PC-9 (cell line): ENCODE data around the gene ITFG1. TPM values are rescaled to one million over a fixed set of nuclear protein-coding genes. Genes with fewer than 3 reads are reported as not detected.

Experiments used
- BruUV-seq: library from RNA; stranded (reverse); fragments of 400-500 nt; replicated peaks from 2 replicates; lab custom pipeline; 2021; lab: Mats Ljungman, UMichigan
- CTCF ChIA-PET: fragments of 300-600 bp; sonication (Branson Sonifier 250); formaldehyde crosslinking; loops from one replicate; lab custom pipeline; 2022; ENCODE audit warnings: antibody characterized with exemption; lab: Charles Lee
- POLR2A ChIA-PET: fragments of 300-600 bp; sonication (Branson Sonifier 250); formaldehyde crosslinking; loops from one replicate; lab custom pipeline; 2022; ENCODE audit warnings: antibody characterized with exemption; ENCODE audit not compliant: unreplicated experiment; lab: Charles Lee
- DNase-seq, 2 experiments: peaks; one replicate each; pipeline versions ENCODE4 v3.0.0 to v3.0.0-alpha.2; 2015 to 2022; ENCODE audit warnings: mixed read lengths in 1 of 2
- H2AFZ ChIP-seq: fragments of 200-600 bp; sonication (generic); 2 replicates; pipeline ENCODE4 v1.8.1; 2017; ENCODE audit warnings: antibody characterized with exemption
- H3F3A ChIP-seq: fragments of 200-600 bp; sonication (generic); 2 replicates; pipeline ENCODE4 v1.8.1; 2017; ENCODE audit warnings: antibody characterized with exemption, mild to moderate bottlenecking, low read depth; ENCODE audit not compliant: insufficient read depth
- H3K27ac ChIP-seq: fragments of 200-600 bp; sonication (generic); 2 replicates; pipeline ENCODE4 v1.6.1; 2016; ENCODE audit warnings: mixed run types
- H3K27me3 ChIP-seq: fragments of 200-600 bp; sonication (generic); 2 replicates; pipeline ENCODE4 v1.6.1; 2016; ENCODE audit warnings: low read depth, mixed run types; ENCODE audit not compliant: insufficient read depth
- H3K36me3 ChIP-seq: fragments of 200-600 bp; sonication (generic); 2 replicates; pipeline ENCODE4 v1.6.1; 2016; ENCODE audit warnings: low read depth, mixed run types
- H3K4me1 ChIP-seq: fragments of 200-600 bp; sonication (generic); replicated peaks from 2 replicates; pipeline ENCODE4 v1.6.1; 2016; ENCODE audit warnings: mixed run types; ENCODE audit not compliant: insufficient read depth
- H3K4me2 ChIP-seq: fragments of 200-600 bp; sonication (generic); 2 replicates; pipeline ENCODE4 v1.6.1; 2017; ENCODE audit warnings: mixed run types
- H3K4me3 ChIP-seq: fragments of 200-600 bp; sonication (generic); 2 replicates; pipeline ENCODE4 v1.6.1; 2016; ENCODE audit warnings: mixed run types
- H3K79me2 ChIP-seq: fragments of 200-600 bp; sonication (generic); 2 replicates; pipeline ENCODE4 v1.6.1; 2017; ENCODE audit warnings: low read depth, mixed run types
- H3K9me2 ChIP-seq: fragments of 200-600 bp; sonication (generic); 2 replicates; pipeline ENCODE4 v1.8.1; 2017; ENCODE audit warnings: mild to moderate bottlenecking; ENCODE audit not compliant: insufficient read depth
- H3K9me3 ChIP-seq: fragments of 200-600 bp; sonication (generic); 2 replicates; pipeline ENCODE4 v1.8.1; 2016; ENCODE audit warnings: low read depth; ENCODE audit not compliant: insufficient read depth
- H4K20me1 ChIP-seq: fragments of 200-600 bp; sonication (generic); 2 replicates; pipeline ENCODE4 v1.8.1; 2017; ENCODE audit not compliant: insufficient read depth
- EZH2 ChIP-seq: fragments of 200-600 bp; sonication (generic); IDR thresholded peaks from 2 replicates; pipeline ENCODE4 v1.8.0; 2017; ENCODE audit warnings: antibody characterized with exemption, low read depth
- intact Hi-C: fragments of 100-400 bp; cut with micrococcal nuclease; formaldehyde crosslinking; loops from one replicate; pipeline ENCODE4 v1.10.0; 2022; ENCODE audit not compliant: unreplicated experiment
- total RNA-seq: library from RNA; stranded (reverse); gene quantifications from 2 replicates; pipeline ENCODE4 v1.2.3, GENCODE V29; 2021
- TF ChIP-seq, protein P1 (sequence below): fragments of 200-600 bp; sonication (generic); conservative IDR thresholded peaks from 2 replicates; pipeline ENCODE4 v1.6.1; 2017; ENCODE audit warnings: mixed run types, antibody characterized with exemption, mild to moderate bottlenecking, moderate library complexity

ITFG1 gene
- total RNA-seq, 1 experiment from 2014 or later: 33.0 TPM

DNA sequence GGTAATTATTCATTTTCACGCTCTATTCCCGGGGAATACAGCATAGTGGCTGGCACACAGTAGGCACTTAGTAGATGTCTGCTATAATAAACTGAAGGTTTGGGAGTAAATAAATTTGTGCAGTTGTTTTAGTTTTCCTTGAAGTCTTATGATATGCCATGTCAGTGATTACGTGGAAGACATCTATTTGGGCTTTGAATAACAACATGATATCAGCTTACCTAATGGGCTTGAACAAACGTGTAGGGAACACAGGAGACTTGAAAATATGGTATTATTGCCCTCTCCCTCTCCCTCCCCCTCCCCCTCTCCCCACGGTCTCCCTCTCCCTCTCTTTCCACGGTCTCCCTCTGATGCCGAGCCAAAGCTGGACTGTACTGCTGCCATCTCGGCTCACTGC is 280.8 kb downstream of the ITFG1 start:
- Histone ChIP-seq H3K4me1 (no peaks in the 10 kb centered on the region), H3K79me2 (no peaks in the 10 kb centered on the region), H3K9me2 (no peaks in the 10 kb centered on the region), H3K27me3 (no peaks in the 10 kb centered on the region), H3K9me3 (no peaks in the 10 kb centered on the region), H3K36me3 (no peaks in the 10 kb centered on the region), H2AFZ (no peak overlapping the region), H4K20me1 (no peaks in the 10 kb centered on the region), H3K27ac (no peak overlapping the region), H3F3A (no peaks in the 10 kb centered on the region), H3K4me3 (no peak overlapping the region), H3K4me2 (no peak overlapping the region)
- intact Hi-C loops: no loop called here
- DNase-seq: no peak
- no TSS peak for BruUV-seq
- CTCF ChIA-PET: no interaction called here
- POLR2A ChIA-PET: no interaction called here
- TF ChIP-seq, protein P1, sequence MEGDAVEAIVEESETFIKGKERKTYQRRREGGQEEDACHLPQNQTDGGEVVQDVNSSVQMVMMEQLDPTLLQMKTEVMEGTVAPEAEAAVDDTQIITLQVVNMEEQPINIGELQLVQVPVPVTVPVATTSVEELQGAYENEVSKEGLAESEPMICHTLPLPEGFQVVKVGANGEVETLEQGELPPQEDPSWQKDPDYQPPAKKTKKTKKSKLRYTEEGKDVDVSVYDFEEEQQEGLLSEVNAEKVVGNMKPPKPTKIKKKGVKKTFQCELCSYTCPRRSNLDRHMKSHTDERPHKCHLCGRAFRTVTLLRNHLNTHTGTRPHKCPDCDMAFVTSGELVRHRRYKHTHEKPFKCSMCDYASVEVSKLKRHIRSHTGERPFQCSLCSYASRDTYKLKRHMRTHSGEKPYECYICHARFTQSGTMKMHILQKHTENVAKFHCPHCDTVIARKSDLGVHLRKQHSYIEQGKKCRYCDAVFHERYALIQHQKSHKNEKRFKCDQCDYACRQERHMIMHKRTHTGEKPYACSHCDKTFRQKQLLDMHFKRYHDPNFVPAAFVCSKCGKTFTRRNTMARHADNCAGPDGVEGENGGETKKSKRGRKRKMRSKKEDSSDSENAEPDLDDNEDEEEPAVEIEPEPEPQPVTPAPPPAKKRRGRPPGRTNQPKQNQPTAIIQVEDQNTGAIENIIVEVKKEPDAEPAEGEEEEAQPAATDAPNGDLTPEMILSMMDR: no peak
- no peak for TF ChIP-seq EZH2

DNA sequence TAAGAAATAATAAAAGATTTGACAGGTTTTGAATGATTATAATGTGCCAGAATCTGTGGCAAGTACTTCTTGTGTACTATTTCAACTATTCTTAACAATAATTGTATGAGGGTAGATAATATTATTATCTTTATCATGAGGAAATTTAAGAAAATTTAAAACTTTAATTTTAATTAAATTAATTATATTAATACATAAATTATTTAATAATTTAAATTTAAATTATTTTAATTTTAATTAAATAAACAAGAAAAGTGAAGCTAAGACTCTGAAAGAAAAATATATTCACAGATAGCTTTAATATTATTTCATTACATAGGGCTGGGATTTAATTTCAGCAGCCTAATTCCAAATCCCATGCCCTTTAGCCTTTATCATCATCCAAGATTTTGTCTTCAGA is 285.7 kb downstream of the ITFG1 start:
- no peak overlapping the region for H3K27ac ChIP-seq
- no peaks in the 10 kb centered on the region for H3K4me1 ChIP-seq
- H3K4me3 ChIP-seq: no peak overlapping the region
- BruUV-seq: no TSS peak
- H3K79me2 ChIP-seq: no peaks in the 10 kb centered on the region
- no peaks in the 10 kb centered on the region for H3K36me3 ChIP-seq
- intact Hi-C loops: no loop called here
- no peaks in the 10 kb centered on the region for H3F3A ChIP-seq
- H3K9me3 ChIP-seq: no peaks in the 10 kb centered on the region
- TF ChIP-seq, protein P1: no peak
- TF ChIP-seq EZH2: no peak
- H3K4me2 ChIP-seq: no peak overlapping the region
- H3K9me2 ChIP-seq: 0 out of 2 replicates have a peak, but pooled peaks cover 4% of the 10 kb centered on the region
- DNase-seq: no peak
- ChIA-PET POLR2A (no interaction called here), CTCF (no interaction called here)
- no peaks in the 10 kb centered on the region for H4K20me1 ChIP-seq
- H2AFZ ChIP-seq: no peak overlapping the region
- H3K27me3 ChIP-seq: no peaks in the 10 kb centered on the region

DNA sequence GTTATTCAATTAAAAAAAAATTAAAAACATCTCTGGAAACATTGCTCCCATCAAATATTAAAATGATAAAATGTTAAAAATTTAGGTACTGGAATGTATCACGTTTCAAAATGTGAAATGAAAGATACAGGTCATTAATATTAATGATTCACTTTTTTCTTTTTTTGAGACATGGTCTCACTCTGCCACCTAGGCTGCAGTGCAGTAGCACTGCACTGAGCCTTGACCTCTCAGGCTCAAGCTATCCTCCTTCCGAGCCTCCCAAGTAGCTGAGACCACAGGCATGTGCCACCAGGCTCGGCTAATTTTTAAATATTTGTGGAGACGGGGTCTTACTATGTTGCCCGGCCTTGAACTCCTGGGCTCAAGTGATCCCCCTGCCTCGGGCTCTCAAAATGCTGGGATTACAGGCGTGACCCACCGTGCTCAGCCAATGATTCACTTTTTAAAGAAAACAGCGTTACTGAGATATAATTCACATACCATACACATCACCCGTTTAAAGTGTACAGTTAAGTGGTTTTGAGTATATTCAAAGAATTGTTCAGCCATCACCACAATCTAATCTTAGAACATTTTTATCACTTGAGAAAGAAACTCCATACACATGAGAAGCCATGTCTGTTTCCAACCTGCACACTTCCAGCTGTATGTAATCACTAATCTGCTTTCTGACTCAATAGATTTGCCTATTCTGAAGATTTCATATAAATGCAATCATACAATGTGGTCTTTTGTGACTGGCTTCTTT is 298.0 kb downstream of the ITFG1 start:
- ChIA-PET CTCF (no interaction called here), POLR2A (no interaction called here)
- Histone ChIP-seq H3K4me3 (no peak overlapping the region), H3K9me3 (no peaks in the 10 kb centered on the region; the same call in 1 of the 2 replicates), H3K4me1 (no peaks in the 10 kb centered on the region), H3K9me2 (no peaks in the 10 kb centered on the region), H3K4me2 (no peak overlapping the region), H3F3A (no peaks in the 10 kb centered on the region), H2AFZ (no peak overlapping the region), H3K27me3 (no peaks in the 10 kb centered on the region), H3K27ac (no peak overlapping the region), H3K79me2 (no peaks in the 10 kb centered on the region), H3K36me3 (no peaks in the 10 kb centered on the region), H4K20me1 (no peaks in the 10 kb centered on the region; the same call in 1 of the 2 replicates)
- TF ChIP-seq, protein P1: no peak
- no peak for TF ChIP-seq EZH2
- BruUV-seq: no TSS peak
- intact Hi-C loops: no loop called here
- DNase-seq: no peak
